Ovary (tissue), 9 donors: ENCODE measurements around the gene LIFR. TPM values are rescaled to one million over a fixed set of nuclear protein-coding genes. Genes with fewer than 3 reads are reported as not detected.

ENCODE experiments used
- DNase-seq, 5 donors: peaks; one replicate each; pipeline ENCODE4 v3.0.0-alpha.2; 2019 to 2020
- H3K27ac ChIP-seq, 2 donors: fragments of 200-600 bp; one replicate each; pipeline versions ENCODE4 v1.5.1 to v1.8.0; 2019 to 2022
- H3K27me3 ChIP-seq: fragments of 200-600 bp; one replicate; pipeline ENCODE4 v1.8.0; 2022
- H3K36me3 ChIP-seq: fragments of 200-600 bp; sonication (generic); one replicate; pipeline ENCODE4 v1.5.1; 2019
- H3K4me1 ChIP-seq: one replicate; pipeline ENCODE4 v1.8.1; 2013; ENCODE audit warnings: mild to moderate bottlenecking, moderate library complexity; ENCODE audit not compliant: insufficient read depth
- H3K4me3 ChIP-seq: fragments of 200-600 bp; sonication (generic); one replicate; pipeline ENCODE4 v1.5.1; 2017
- H3K9me3 ChIP-seq, 2 donors: fragments of 200-600 bp in 1 of 2; sonication (generic) in 1 of 2; one replicate each; pipeline versions ENCODE4 v1.5.1 to v1.8.1; 2013 to 2019; ENCODE audit warnings: mild to moderate bottlenecking in 1 of 2, moderate library complexity in 1 of 2
- EP300 ChIP-seq: sonication (generic); formaldehyde crosslinking; IDR thresholded peaks from one replicate; pipeline ENCODE4 v1.6.1; 2017; ENCODE audit warnings: antibody characterized with exemption
- POLR2A ChIP-seq: fragments of 450-650 bp; IDR thresholded peaks from one replicate; pipeline ENCODE4 v1.6.1; 2017; ENCODE audit warnings: antibody characterized with exemption, mild to moderate bottlenecking, moderate library complexity
- WGBS, 3 donors: extraction: QIAGEN DNeasy Blood & Tissue Kit in 1 of 3; methylation state at CpG; one replicate each; pipeline versions ENCODE4 v1.1.5 to v1.1.7; 2013 to 2017; 5-methylcytosine and 5-hydroxymethylcytosine counted together
- intact Hi-C, 4 donors: fragments of 100-400 bp; cut with DNase I; formaldehyde crosslinking; loops; one replicate each; pipeline versions ENCODE4 v1.11.0 to v1.15.1; 2022 to 2023
- polyA plus RNA-seq, 2 donors: library from polyadenylated mRNA; stranded (reverse); fragments of 200-250 nt in 1 of 2; fragments of 350-450 nt in 1 of 2; fragmentation: Illumina TruSeq in 1 of 2; extraction: RNeasy Lipid Tissue Mini Kit (QIAGEN cat#74804) in 1 of 2; gene quantifications; one replicate each; pipeline ENCODE4 v1.2.3, GENCODE V29; 2013 to 2014
- total RNA-seq, 7 donors: library from RNA; depleted of rRNA in 2 of 7; stranded (reverse); fragments of >200 nt in 2 of 7; fragmentation: NEBNext Ultra II Directional in 3 of 7; extraction: Animal tissue kit (Norgen Biotek cat#: 25700) in 3 of 7; gene quantifications; one replicate each; pipeline versions ENCODE4 v1.1.0 to v1.2.4, GENCODE V29; 2016 to 2023
- TF ChIP-seq, protein P1 (sequence below), 3 donors: fragments of 450-650 bp in 2 of 3; fragments of 200-600 bp in 1 of 3; IDR thresholded peaks; one replicate each; pipeline versions ENCODE4 v1.5.1 to v1.8.0; 2016 to 2022; ENCODE audit warnings: antibody characterized with exemption in 3 of 3, mild to moderate bottlenecking in 1 of 3
- donor health status: DM: no; HTN: no; CAD: no; lungs with moderate emphysema.
- donor health status: DM: no; HTN: no; CAD: no.
- donor health status: Bipolar disorder and iron deficiency.
- donor health status: DM: yes; HTN: yes; CAD: no.
- donor health status: DM: no; HTN: no; CAD: no.
- donor health status: DM: yes; HTN: yes; CAD: no.

Gene LIFR
- total and polyA plus RNA-seq, 9 donors = 17.3 to 143 (median 89.3) TPM

DNA sequence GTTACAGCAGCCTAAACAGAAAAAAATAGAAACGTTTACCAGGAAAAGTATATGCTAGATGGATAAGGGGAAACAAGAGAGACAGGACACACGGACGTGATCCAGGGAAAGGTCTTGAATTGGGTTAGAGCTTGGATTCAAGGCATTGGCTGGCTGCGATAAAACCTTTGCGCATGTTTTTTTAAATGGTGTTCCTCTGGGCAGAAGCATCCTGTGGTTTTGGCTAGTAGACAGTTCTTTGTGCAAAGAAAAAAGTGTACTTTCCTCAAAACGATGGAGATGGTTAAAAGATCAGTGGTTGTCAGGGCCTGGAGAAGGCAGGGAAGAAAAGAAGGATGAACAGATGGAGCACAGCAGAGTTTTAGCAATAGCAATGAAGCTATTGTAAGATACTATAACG is 37.5 kb upstream of the LIFR start:
- no peak for DNase-seq
- Histone ChIP-seq H3K4me1 (no peaks in the 10 kb centered on the region), H3K27me3 (no peaks in the 10 kb centered on the region), H3K4me3 (no peak overlapping the region), H3K27ac (no peak overlapping the region), H3K9me3 (no peaks in the 10 kb centered on the region), H3K36me3 (no peaks in the 10 kb centered on the region)
- TF ChIP-seq, protein P1, sequence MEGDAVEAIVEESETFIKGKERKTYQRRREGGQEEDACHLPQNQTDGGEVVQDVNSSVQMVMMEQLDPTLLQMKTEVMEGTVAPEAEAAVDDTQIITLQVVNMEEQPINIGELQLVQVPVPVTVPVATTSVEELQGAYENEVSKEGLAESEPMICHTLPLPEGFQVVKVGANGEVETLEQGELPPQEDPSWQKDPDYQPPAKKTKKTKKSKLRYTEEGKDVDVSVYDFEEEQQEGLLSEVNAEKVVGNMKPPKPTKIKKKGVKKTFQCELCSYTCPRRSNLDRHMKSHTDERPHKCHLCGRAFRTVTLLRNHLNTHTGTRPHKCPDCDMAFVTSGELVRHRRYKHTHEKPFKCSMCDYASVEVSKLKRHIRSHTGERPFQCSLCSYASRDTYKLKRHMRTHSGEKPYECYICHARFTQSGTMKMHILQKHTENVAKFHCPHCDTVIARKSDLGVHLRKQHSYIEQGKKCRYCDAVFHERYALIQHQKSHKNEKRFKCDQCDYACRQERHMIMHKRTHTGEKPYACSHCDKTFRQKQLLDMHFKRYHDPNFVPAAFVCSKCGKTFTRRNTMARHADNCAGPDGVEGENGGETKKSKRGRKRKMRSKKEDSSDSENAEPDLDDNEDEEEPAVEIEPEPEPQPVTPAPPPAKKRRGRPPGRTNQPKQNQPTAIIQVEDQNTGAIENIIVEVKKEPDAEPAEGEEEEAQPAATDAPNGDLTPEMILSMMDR (IDR thresholded peaks at IDR 0.05) = no peak
- no peak for TF ChIP-seq POLR2A
- no peak for TF ChIP-seq EP300
- 61 to 68% (median 66%) methylated on average over 7 of the region's 7 CpGs for WGBS, 3 donors
- intact Hi-C loops = loop anchor here in 1 of 4 donors (1.0 kb wide), 1 partner anchor 27 kb away; no protein-coding TSS in a partner anchor

DNA sequence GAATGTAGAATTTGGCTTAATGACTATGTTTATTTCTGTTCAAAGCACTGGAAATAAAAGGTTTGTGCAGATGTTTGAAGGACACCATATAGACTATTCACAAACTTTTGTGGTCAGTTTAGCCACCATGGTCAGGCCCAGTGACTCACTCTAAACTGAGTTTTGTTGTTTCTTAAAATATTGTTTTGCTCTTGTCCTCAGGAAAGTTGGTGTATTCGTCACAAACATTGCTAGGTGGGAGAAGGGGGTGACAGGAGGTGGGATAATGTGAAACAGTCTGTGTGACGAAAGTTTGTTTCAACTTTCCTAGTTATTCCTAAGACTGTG is 35.0 kb upstream of the LIFR start:
- WGBS, 3 donors = 85 to 92% (median 86%) methylated on average over 2 of the region's 2 CpGs
- Histone ChIP-seq H3K4me3 (no peak overlapping the region), H3K4me1 (no peaks in the 10 kb centered on the region), H3K27me3 (no peaks in the 10 kb centered on the region), H3K9me3 (no peaks in the 10 kb centered on the region), H3K36me3 (no peaks in the 10 kb centered on the region), H3K27ac (no peak overlapping the region)
- TF ChIP-seq POLR2A = no peak
- TF ChIP-seq, protein P1 (IDR thresholded peaks at IDR 0.05) = no peak
- TF ChIP-seq EP300 = no peak
- DNase-seq = no peak
- intact Hi-C loops = no loop called here

DNA sequence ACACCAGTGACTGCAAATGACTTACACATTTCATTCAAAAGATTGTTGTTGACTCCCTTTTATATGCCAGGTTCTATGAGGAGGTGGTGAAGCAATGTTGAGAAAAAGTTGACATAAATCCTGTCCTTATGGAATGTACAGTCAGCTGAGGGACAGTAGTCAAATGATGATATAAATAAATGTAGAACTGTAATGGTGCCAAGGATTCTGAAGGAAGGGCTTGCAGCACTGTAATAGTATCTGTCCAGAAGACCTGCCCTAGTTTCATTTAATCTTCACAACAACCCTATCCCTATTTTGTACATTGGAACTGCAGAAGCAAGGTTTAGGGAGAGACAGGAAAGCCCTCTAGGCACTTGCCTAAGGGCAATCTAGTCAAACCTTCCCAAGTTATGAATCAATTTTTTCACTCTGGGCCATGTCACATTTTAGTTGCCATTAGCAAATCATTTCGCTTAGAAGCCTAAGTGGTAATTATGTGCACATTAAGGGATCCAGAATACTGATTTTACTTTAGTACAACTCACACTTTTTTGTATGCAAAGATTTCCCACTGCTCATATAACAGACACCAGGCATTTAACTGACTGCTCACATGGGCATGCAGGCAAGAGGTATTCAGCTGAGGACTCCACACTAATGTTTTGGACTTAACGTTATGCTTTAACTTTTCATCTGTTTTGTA is 34.5 kb upstream of the LIFR start:
- Histone ChIP-seq H3K9me3 (no peaks in the 10 kb centered on the region), H3K36me3 (no peaks in the 10 kb centered on the region), H3K4me1 (no peaks in the 10 kb centered on the region), H3K27ac (no peak overlapping the region), H3K27me3 (no peaks in the 10 kb centered on the region), H3K4me3 (no peak overlapping the region)
- DNase-seq = no peak
- WGBS, 3 donors = 56 to 72% (median 66%) methylated on average over 2 of the region's 2 CpGs
- TF ChIP-seq, protein P1 (IDR thresholded peaks at IDR 0.05) = no peak
- TF ChIP-seq EP300 = no peak
- no peak for TF ChIP-seq POLR2A
- intact Hi-C loops = no loop called here

DNA sequence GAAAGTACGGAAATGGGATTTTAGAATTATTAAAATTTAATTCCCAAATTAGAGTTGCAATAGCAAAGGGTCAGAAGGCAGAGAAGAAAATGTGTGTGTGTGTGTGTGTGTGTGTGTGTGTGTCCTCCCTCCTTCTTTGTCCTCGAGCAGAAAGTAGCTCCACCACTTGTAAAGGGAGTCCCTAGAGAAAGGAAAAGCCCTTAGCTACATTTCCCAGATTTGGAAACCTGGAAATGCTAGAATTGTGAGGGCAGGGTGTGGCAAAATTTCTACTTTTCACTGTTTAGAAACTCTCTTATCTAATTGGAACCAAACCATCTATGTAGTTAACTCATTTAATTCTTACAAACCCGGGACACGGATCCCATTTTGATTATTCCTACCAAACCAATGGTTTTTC is 33.2 kb upstream of the LIFR start:
- DNase-seq = no peak
- H3K4me1 ChIP-seq = no peaks in the 10 kb centered on the region
- WGBS, 3 donors = 72 to 78% (median 78%) methylated on average over 4 of the region's 4 CpGs
- H3K4me3 ChIP-seq = no peak overlapping the region
- H3K9me3 ChIP-seq = no peaks in the 10 kb centered on the region
- H3K27ac ChIP-seq = no peak overlapping the region
- TF ChIP-seq, protein P1 (IDR thresholded peaks at IDR 0.05) = no peak
- TF ChIP-seq EP300 (no peak), POLR2A (no peak)
- H3K36me3 ChIP-seq = no peaks in the 10 kb centered on the region
- intact Hi-C loops = no loop called here
- H3K27me3 ChIP-seq = no peaks in the 10 kb centered on the region
